CD14-positive monocyte (primary cell): ENCODE data around the gene CHAD. TPM values are rescaled to one million over a fixed set of nuclear protein-coding genes. Genes with fewer than 3 reads are reported as not detected.

Experiments used
- DNase-seq, 3 donors: peaks; one replicate each; pipeline ENCODE4 v3.0.0-alpha.2; 2011 to 2022
- H2AFZ ChIP-seq: 2 replicates; pipeline ENCODE4 v1.6.0; 2012; ENCODE audit warnings: mild to moderate bottlenecking, low read depth, low read length, inconsistent platforms; ENCODE audit not compliant: insufficient read depth, poor library complexity, severe bottlenecking
- H3K27ac ChIP-seq, 2 donors: 1 replicate in 1 of 2; 2 replicates in 1 of 2; pipeline ENCODE4 v1.5.1; 2012 to 2013; ENCODE audit warnings: low read length in 2 of 2, control low read depth in 1 of 2, inconsistent platforms in 1 of 2, low read depth in 1 of 2, mild to moderate bottlenecking in 1 of 2
- H3K27me3 ChIP-seq, 2 donors: one replicate each; pipeline versions ENCODE4 v1.6.0 to v1.6.1; 2011 to 2013; ENCODE audit warnings: low read length in 2 of 2; ENCODE audit not compliant: control insufficient read depth in 2 of 2, insufficient read depth in 2 of 2
- H3K36me3 ChIP-seq, 2 donors: replicated peaks in 1 of 2; 1 replicate in 1 of 2; 2 replicates in 1 of 2; pipeline versions ENCODE4 v1.5.1 to v1.6.1; 2012 to 2013; ENCODE audit warnings: low read length in 2 of 2, control low read depth in 1 of 2, inconsistent platforms in 1 of 2, mild to moderate bottlenecking in 1 of 2; ENCODE audit not compliant: insufficient read depth in 2 of 2, control insufficient read depth in 1 of 2
- H3K4me1 ChIP-seq, 2 donors: 1 replicate in 1 of 2; 2 replicates in 1 of 2; pipeline versions ENCODE4 v1.5.1 to v1.6.1; 2012 to 2013; ENCODE audit warnings: low read length in 2 of 2, control low read depth in 1 of 2, inconsistent platforms in 1 of 2, mild to moderate bottlenecking in 1 of 2, moderate library complexity in 1 of 2; ENCODE audit not compliant: insufficient read depth in 2 of 2, control insufficient read depth in 1 of 2
- H3K4me2 ChIP-seq: replicated peaks from 2 replicates; pipeline ENCODE3; 2012; ENCODE audit warnings: low read length, moderate library complexity, mild to moderate bottlenecking; ENCODE audit not compliant: poor library complexity, severe bottlenecking; ENCODE audit errors: extremely low read depth
- H3K4me3 ChIP-seq, 3 experiments: fragments of 200-600 bp in 1 of 3; sonication (generic) in 1 of 3; replicated peaks in 1 of 3; 1 replicate in 2 of 3; 2 replicates in 1 of 3; pipeline ENCODE4 v1.5.1; 2011 to 2013; ENCODE audit warnings: low read length in 3 of 3, mild to moderate bottlenecking in 3 of 3, control low read depth in 2 of 3, low read depth in 2 of 3, inconsistent platforms in 1 of 3, moderate library complexity in 1 of 3
- H3K79me2 ChIP-seq: 2 replicates; pipeline ENCODE4 v1.6.0; 2012; ENCODE audit warnings: mild to moderate bottlenecking, control low read depth, inconsistent platforms, low read length, moderate library complexity; ENCODE audit not compliant: insufficient read depth
- H3K9ac ChIP-seq: 2 replicates; pipeline ENCODE4 v1.6.0; 2017; ENCODE audit warnings: low read length, mild to moderate bottlenecking; ENCODE audit not compliant: insufficient read depth, poor library complexity, severe bottlenecking
- H3K9me3 ChIP-seq, 2 donors: replicated peaks in 1 of 2; 1 replicate in 1 of 2; 2 replicates in 1 of 2; pipeline versions ENCODE4 v1.5.1 to v1.6.1; 2012 to 2013; ENCODE audit warnings: low read length in 2 of 2, control low read depth in 1 of 2; ENCODE audit not compliant: control insufficient read depth in 1 of 2, insufficient read depth in 1 of 2
- H4K20me1 ChIP-seq: 2 replicates; pipeline ENCODE4 v1.6.0; 2012; ENCODE audit warnings: mild to moderate bottlenecking, low read length, control low read depth, moderate library complexity; ENCODE audit not compliant: insufficient read depth
- H3K27ac Mint-ChIP-seq, 7 donors: one replicate each; pipeline ENCODE4 v1.8.0; 2020; ENCODE audit warnings: mild to moderate bottlenecking in 7 of 7, mixed read lengths in 7 of 7, moderate library complexity in 6 of 7, inconsistent platforms in 2 of 7
- H3K27me3 Mint-ChIP-seq, 3 donors: one replicate each; pipeline ENCODE4 v1.8.0; 2021 to 2022; ENCODE audit warnings: low read depth in 3 of 3, mild to moderate bottlenecking in 3 of 3, mixed read lengths in 3 of 3, moderate library complexity in 3 of 3, inconsistent platforms in 1 of 3
- H3K36me3 Mint-ChIP-seq, 2 donors: one replicate each; pipeline ENCODE4 v1.8.0; 2020; ENCODE audit warnings: mixed read lengths in 2 of 2, inconsistent platforms in 1 of 2, mild to moderate bottlenecking in 1 of 2
- H3K4me1 Mint-ChIP-seq: one replicate; pipeline ENCODE4 v1.8.0; 2020; ENCODE audit warnings: mild to moderate bottlenecking, mixed read lengths
- H3K4me3 Mint-ChIP-seq, 2 donors: one replicate each; pipeline ENCODE4 v1.8.0; 2020; ENCODE audit warnings: mild to moderate bottlenecking in 2 of 2, mixed read lengths in 2 of 2, moderate library complexity in 1 of 2
- H3K9me3 Mint-ChIP-seq, 7 donors: one replicate each; pipeline ENCODE4 v1.8.0; 2020 to 2022; ENCODE audit warnings: mixed read lengths in 7 of 7, mild to moderate bottlenecking in 6 of 7, moderate library complexity in 6 of 7, inconsistent platforms in 2 of 7
- CTCF ChIP-seq: fragments of 200-600 bp; IDR thresholded peaks from one replicate; pipeline ENCODE4 v1.8.0; 2022; ENCODE audit warnings: antibody characterized with exemption, mild to moderate bottlenecking
- WGBS: methylation state at CpG from one replicate; pipeline ENCODE4 v1.1.5; 2013; ENCODE audit warnings: missing lambda C conversion rate; ENCODE audit not compliant: insufficient coverage; 5-methylcytosine and 5-hydroxymethylcytosine counted together
- intact Hi-C, 2 donors: fragments of 100-400 bp; cut with micrococcal nuclease; formaldehyde crosslinking; loops; one replicate each; pipeline versions ENCODE4 v1.15.0 to v1.15.1; 2023
- polyA plus RNA-seq, 3 donors: library from polyadenylated mRNA; depleted of rRNA in 1 of 3; unstranded in 2 of 3; stranded (reverse) in 1 of 3; fragments of 300-500 nt in 2 of 3; fragments of >200 nt in 1 of 3; fragmentation: Illumina TruSeq in 2 of 3; gene quantifications; 1 replicate in 2 of 3; 2 replicates in 1 of 3; pipeline ENCODE4 v1.2.3, GENCODE V29; 2012 to 2021

CHAD gene
- polyA plus RNA-seq, 3 donors, result not detected

GRCh38 chr17:50448643-50449042 is 20.0 kb downstream of the CHAD start:
- H3K4me2 ChIP-seq, result no peak overlapping the region
- no peaks in the 10 kb centered on the region for H3K79me2 ChIP-seq
- no peak overlapping the region for H3K9ac ChIP-seq
- peaks cover 23% of the 10 kb centered on the region for H3K4me1 Mint-ChIP-seq
- no peak for DNase-seq
- intact Hi-C loops, result no loop called here
- TF ChIP-seq CTCF, result no peak
- H3K36me3 ChIP-seq, result no peaks in the 10 kb centered on the region
- H3K9me3 Mint-ChIP-seq, result peaks cover 0 to 2% (median 0%) of the 10 kb centered on the region in 7 donors
- H3K27ac Mint-ChIP-seq, result no peak overlapping the region
- 100% methylated on average over 1 of the region's 2 CpGs for WGBS
- H3K27me3 Mint-ChIP-seq, result peaks cover 0 to 2% (median 1%) of the 10 kb centered on the region in 3 donors
- no peaks in the 10 kb centered on the region for H3K9me3 ChIP-seq
- H4K20me1 ChIP-seq, result peaks cover 3% of the 10 kb centered on the region
- H3K27ac ChIP-seq, result no peak overlapping the region
- H3K4me3 Mint-ChIP-seq, result no peak overlapping the region
- peaks cover 2 to 6% of the 10 kb centered on the region in 2 donors for H3K36me3 Mint-ChIP-seq
- no peak overlapping the region for H2AFZ ChIP-seq
- no peaks in the 10 kb centered on the region for H3K27me3 ChIP-seq
- no peak overlapping the region for H3K4me3 ChIP-seq
- peaks cover 20 to 23% of the 10 kb centered on the region in 2 donors for H3K4me1 ChIP-seq

GRCh38 chr17:50447870-50448595 is 20.6 kb downstream of the CHAD start:
- Mint-ChIP-seq H3K4me3 (no peak overlapping the region), H3K36me3 (peaks cover 2 to 6% of the 10 kb centered on the region in 2 donors), H3K27ac (no peak overlapping the region), H3K9me3 (peaks cover 0 to 2% (median 0%) of the 10 kb centered on the region in 7 donors), H3K4me1 (peaks cover 17% of the 10 kb centered on the region), H3K27me3 (peaks cover 0 to 2% (median 1%) of the 10 kb centered on the region in 3 donors)
- intact Hi-C loops, result no loop called here
- Histone ChIP-seq H3K4me3 (no peak overlapping the region), H3K27me3 (no peaks in the 10 kb centered on the region), H3K36me3 (no peaks in the 10 kb centered on the region), H2AFZ (no peak overlapping the region), H3K79me2 (no peaks in the 10 kb centered on the region), H3K9ac (no peak overlapping the region), H3K4me1 (peaks cover 18 to 20% of the 10 kb centered on the region in 2 donors), H3K27ac (no peak overlapping the region), H4K20me1 (peaks cover 3% of the 10 kb centered on the region), H3K4me2 (no peak overlapping the region), H3K9me3 (no peaks in the 10 kb centered on the region)
- WGBS, result 97% methylated on average over 4 of the region's 7 CpGs
- DNase-seq, result no peak
- TF ChIP-seq CTCF, result no peak
